ENCODE data around the gene SHH. TPM values are rescaled to one million over a fixed set of nuclear protein-coding genes. Genes with fewer than 3 reads are reported as not detected.
"Not testable (repeated sequence)": the region's sequence is repeated elsewhere in the genome, so short reads cannot be mapped to it uniquely, and the experiment has no call there.

SHH gene
- polyA plus RNA-seq, 12 donors = 0.05 to 8.8 (median 0.10) TPM; not detected in 5

DNA sequence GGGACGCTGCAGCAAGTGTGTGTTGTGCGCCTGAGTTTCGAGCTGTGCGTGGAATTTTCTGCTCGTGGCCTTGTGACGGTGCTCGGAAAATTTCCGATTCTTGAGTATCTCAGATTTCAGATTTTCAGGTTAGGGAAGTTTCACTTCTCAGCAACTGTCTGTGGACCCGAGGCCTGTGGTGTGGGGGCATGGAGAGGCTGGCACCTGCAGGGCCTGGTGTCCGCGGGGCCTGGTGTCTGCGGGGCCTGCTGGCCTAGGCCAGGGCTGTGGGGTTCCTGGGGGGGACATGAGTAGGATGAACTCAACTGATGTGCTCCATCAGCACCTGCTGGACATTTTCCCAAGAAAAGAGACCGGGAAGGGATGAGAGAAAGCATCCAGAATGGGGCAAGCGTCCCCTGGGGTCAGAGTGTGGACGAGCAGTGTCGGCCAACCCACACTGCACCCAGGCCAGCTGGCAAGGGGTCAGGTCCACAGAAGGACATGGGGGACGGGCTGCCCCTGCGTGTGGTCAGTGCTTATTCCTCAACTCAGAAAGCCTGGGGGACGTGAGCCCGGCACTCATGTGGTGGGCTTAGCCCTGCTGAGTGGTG is 31.3 kb upstream of the SHH start:
- DNase-seq = no peak

- DNase-seq = no peak
Measured at GRCh38 chr7:155842496-155843265, 30.4 kb upstream of the SHH start.

DNA sequence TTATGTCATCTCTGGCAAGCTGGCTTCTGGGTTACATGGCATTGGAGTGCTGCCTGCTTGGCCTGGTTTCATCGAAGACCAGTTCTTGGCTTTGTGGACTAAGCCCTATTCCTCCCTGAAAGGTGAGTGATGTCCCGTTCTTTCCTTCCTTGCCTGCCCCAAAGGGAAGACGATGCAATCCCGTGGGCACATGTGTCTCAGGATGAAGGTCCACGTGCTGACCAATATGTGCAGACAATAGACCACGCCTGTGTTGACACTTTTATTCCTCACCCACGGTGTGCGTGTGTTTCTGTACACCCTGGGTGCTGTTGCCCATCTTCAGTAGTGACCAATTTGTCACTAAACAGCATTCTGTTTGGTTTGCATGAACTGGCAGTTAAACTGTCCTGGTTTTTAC is 28.6 kb upstream of the SHH start:
- DNase-seq = no peak

DNA sequence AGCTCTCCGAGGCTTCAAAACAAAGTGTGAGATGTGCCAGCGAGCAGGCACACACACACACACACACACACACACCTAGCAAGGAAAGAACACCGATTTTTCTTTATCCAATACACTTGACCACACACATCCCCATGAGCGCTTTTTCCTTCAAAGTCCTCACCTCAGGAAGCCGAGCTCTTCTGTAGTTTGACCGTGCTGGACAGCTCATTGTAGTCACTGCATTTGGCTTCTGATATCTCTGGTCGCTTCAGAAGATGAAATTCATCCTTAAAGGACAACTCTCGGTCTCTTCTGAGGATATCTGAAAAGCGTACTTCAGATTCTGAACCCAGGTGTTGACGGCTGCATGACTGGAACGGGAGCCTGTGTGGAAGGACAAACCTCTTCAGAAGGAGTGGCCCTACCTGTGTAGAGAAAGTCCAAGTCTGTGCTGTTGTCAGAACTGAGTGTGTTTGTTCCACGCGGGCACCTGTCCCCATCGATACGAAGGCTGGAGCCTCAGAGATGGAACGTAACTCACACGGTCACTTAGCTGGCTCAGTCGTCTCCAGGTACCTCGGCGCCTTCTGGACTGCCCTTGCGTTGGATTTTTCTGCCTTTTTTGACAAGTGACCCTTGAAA is 28.1 kb upstream of the SHH start:
- DNase-seq = no peak

GRCh38 chr7:155839461-155839860 is 27.2 kb upstream of the SHH start:
- no peak for DNase-seq

DNA sequence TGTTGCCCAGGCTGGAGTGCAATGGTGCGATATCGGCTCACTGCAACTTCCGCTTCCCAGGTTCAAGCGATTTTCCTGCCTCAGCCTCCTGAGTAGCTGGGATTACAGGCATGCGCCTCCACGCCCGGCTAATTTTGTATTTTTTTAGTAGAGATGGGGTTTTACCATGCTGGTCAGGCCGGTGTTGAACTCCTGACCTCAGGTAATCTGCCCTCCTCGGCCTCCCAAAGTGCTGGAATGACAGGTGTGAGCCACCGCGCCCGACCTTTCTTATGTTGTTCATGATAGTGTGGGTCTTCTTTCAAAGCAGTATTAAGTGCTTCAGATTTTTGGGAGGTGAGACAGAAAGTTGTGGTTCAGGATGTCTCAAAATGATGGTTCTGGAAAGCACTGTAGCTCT is 26.0 kb upstream of the SHH start:
- not testable (repeated sequence) for DNase-seq

GRCh38 chr7:155837126-155837479 is 24.8 kb upstream of the SHH start:
- DNase-seq = no peak

- no peak for DNase-seq
Measured at GRCh38 chr7:155836216-155837125, 24.2 kb upstream of the SHH start.

DNA sequence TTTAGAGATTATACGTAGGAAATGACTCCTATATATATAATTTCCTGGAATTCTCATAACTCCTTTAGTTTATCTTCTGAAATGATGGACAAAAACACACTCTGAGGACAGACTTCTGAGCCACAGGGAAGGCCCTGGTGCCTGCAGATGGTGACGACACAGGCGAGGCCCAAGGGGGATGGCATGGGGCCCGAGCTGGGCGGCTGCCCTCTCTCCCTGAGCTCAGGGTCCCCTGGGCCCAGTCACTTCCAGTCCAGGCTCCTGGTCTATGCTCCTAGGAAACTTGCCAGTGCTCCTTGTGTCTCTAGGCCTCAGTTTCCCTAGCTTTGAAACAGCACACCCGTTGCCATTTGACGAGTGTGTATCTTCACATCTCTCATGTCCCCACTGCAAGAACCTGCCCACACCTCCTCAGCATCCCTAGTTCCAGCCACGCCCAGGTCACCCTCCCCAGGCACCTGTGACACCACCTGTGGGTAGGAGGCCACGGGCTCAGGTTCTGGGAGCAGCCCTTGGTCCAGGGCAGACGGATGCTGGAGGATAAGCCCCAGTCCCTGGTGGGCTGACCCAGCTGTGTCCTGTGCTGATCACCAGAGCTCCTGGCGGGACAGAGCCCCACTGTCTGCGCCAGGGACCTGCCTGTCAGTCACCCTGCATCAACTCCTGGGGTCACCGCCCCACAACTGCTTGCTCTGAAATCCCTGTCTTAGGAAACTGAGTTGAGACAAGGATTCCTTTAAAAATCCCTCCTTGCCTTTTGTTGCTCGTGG is 23.4 kb upstream of the SHH start:
- no peak for DNase-seq

DNA sequence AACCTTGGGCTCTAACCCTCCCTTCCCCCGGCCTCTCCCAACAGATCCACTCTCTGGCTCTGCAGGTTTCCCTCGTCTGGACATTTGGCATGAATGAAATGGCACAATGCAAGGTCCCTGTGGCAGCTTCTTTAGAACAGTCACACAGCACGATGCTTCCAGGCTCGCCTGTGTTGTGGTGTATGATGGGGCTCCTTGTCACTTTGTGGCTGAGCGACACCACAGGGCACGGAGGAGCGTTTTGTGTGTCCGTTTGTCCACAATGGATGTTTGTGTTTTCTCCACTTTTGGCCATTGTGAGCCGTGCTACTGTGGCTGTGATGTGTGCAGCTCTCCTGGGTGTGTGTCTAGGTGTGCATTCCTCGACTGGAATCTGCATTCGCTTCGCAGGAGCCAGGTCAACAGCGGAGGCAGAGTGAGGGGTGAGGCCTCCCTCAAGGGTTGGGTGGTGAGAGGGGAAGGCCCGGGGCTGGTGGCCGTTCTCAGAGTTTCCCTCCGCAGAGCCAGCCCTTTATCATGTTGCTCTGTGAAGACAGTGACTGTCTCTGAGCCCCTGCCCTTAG is 22.3 kb upstream of the SHH start:
- DNase-seq = no peak

GRCh38 chr7:155833651-155834050 is 21.4 kb upstream of the SHH start:
- DNase-seq = no peak

DNA sequence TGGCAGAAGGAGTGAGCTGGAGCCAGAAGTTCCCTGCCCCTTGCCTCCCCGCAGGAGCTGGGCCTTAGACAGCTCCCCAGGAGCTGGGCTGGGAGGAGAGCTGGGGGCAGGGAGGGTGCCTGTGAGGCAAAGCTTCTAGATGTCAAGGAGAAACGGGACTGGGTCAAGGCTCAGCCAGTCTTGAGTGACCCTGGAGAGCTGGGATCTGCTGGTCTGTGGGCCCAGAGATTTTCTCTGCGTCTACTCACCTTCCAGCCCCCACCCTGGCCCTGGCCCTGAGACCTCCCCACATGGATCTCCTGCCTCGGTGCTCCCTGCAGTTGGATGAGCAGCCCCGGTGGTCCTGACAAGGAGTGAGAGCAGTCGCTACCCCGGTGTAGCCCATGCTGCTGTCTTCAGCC is 20.3 kb upstream of the SHH start:
- no peak for DNase-seq

- no peak for DNase-seq
Measured at GRCh38 chr7:155831807-155832524, 19.7 kb upstream of the SHH start.

- DNase-seq = no peak
Measured at GRCh38 chr7:155830961-155831806, 18.9 kb upstream of the SHH start.

DNA sequence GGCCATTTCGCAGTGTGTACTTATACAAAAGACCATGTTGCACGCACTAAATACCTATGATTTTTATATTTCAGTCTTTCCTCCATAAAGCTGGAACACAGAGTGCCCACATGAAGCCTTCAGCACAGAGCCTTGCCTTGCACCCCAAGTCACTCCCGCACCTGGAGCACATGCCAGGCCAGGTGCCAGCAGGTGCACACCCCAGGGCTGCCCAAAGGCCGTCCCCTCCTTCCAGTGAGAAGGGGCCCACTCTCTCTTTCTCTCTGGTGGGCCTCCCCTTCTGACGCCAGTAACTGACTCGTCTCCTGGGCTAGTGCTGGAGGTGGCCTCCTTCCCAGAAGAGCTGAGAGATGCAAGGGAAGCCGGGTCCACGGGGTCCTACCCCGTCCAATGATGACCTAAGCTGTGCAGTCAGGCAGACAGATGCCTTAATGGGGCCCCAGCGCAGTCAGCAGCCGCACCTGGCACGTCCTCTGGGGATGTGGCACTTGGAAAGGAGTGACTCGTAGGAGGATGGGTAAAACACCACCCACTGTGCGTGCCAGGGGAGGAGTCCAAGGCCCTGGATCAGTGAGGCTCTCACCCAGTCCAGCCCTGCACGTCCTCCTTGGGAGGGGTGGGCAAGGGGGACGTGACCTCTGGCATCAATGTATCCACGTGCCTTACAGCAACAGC is 17.7 kb upstream of the SHH start:
- no peak for DNase-seq

- DNase-seq = no peak
Measured at GRCh38 chr7:155825336-155825735, 13.1 kb upstream of the SHH start.

- no peak for DNase-seq
Measured at GRCh38 chr7:155824227-155824886, 12.1 kb upstream of the SHH start.

DNA sequence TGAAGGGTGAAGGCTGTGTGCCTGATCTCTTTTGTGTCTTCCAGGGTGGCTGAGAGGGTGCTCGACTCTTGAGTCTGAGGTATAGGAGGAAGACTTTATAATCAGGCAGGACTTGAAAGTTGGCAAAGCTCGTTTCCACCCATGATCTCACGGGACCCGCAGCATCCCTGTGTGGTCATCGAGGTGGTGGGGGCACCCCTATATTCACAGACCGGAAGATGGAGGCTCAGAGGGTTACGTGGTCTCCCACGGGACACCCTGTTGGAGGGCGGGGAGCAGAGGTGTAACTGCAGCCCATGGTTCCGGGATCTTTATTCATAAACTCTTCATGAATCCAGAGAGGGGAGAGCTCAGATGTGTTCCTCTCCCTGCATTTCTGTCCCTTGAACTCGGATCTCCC is 9.6 kb upstream of the SHH start:
- no peak for DNase-seq

Data from muscle of arm (tissue), 12 donors.